8988T (cell line): ENCODE measurements around the gene RPAP3.

Experiments
- DNase-seq: peaks from one replicate; pipeline ENCODE4 v3.0.0; 2011

The RPAP3 gene, protein sequence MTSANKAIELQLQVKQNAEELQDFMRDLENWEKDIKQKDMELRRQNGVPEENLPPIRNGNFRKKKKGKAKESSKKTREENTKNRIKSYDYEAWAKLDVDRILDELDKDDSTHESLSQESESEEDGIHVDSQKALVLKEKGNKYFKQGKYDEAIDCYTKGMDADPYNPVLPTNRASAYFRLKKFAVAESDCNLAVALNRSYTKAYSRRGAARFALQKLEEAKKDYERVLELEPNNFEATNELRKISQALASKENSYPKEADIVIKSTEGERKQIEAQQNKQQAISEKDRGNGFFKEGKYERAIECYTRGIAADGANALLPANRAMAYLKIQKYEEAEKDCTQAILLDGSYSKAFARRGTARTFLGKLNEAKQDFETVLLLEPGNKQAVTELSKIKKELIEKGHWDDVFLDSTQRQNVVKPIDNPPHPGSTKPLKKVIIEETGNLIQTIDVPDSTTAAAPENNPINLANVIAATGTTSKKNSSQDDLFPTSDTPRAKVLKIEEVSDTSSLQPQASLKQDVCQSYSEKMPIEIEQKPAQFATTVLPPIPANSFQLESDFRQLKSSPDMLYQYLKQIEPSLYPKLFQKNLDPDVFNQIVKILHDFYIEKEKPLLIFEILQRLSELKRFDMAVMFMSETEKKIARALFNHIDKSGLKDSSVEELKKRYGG

DNA sequence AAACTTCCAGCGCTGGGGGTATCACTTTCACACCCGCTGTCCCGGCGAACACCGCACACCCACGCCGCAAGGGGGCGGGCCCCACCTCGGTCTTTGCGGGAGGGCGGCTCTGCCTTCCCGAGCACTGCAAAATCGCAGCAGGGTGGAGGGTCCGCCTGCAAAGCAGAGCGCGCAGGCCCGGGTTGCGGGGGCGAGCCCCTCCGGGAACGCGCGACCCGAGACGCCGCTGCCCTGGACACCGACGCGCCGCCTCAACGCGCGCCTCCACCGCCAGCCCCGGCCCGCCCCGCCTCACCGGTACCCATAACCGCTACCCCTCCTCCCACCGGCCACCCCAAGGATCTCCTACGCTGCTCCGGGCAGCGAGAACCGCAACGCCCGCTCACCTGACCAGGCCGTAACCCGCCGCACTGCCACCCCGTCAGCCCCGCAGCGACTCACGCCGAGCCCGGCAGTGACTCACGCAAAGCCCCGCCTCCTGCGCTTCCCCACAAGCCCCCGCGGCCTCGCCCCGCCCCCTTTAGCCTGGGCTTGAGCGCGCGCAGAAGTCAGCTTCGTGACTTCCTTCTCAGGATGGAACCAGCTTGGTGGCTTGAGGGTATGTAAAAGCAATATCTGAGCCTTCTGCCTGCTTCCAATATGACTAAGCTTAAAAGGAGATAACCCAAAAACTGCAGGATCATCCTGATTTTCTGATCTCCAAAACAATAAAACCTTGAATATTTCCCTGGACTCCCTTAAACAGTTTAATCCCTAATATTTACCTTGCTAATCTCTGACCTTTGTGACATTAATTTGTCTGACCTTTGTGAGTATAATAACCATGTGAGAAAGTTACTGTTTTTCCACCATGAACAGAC, at the start of gene RPAP3:
Gene RPAP3, minus strand, starts transcription at position 465 of the 860 bp plus-strand sequence. CDS start 3,190 bp downstream, outside the sequence.
- peak; percentile 81 for DNase-seq

DNA sequence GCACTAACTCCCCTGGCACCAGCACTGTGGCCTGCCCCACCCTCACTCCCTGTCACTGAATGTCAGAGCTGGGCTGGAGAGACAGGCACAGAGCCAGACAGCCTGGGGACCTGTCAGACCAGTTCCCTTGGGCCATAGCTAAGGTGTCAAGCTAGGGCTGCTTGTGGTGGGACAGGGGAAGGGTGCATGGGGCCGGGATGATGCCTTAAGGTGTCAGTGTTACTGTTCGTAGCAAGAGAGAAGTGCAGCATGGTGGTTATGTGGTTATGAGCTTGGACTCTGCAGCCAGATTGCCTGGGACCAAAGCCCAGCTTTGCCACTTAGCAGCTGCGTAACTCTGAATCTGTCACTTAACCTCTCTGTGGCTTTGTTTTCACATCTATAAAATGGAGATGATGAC, 49.1 kb upstream of the RPAP3 start:
- no peak for DNase-seq

DNA sequence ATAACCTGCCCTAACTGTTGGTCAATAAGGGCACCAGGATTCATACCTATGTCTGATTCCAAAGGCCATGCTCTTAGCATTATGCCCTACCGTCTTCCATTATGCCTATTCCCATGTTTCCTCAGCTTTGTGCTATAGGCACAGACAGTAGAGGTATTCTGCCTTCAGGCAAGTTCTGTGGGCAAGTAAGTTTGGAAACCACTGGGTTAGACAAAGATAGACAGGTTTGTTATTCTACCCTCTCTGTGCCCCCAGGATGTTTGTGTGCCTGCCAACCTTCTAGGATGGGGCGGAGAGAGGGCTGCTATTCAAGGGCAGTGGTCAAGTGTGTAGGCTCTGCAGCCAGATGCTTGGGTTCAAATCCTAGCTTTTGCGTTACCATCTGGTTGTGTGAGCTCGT, 48.3 kb upstream of the RPAP3 start:
- no peak for DNase-seq

DNA sequence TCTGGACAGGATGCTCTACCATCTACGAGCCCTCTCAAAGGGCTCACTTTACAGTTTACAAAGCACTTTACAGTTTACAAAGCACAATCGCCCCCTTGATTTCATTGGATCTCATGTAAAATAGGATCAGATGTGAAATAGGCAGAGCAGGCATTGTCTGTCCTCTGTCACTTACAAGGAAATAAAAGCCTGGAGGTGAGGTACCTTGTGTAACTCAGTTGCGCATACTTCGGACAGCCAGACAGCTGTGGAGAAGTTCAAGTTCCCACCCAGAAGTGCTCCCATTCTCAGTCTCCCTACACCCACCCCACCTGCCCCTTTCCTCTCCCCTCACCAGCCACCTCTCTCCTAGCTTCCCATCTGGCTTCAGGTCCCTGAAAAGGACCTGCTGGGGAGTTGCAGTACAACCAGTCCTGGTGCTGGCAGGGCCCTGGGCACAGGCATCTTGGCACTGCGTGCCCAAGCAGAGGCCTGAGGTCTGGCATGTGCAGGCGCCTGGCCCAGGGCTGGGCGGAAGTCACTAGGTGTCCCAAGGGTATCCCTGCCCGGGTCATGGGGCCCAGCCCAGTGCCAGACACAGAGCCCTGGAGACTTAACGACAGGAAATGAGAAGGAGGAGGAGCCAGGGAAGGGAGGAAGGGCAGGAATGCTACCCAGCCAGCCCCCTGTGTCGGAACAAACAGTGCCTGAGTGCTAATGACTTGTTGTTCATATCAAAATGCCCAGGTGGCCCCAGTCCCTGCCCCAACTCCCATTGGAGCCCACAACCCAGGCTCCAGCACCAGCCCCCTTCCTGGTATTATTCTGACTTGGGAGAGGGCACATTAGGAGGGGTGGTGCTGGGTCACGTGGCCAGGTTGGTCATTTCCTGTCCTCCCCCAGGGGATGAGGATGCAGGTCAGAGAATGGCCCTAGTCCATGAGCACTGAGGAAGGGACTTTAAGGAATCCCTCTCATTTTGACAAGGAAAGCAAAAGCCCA, 47.5 kb upstream of the RPAP3 start:
- DNase-seq: no peak

DNA sequence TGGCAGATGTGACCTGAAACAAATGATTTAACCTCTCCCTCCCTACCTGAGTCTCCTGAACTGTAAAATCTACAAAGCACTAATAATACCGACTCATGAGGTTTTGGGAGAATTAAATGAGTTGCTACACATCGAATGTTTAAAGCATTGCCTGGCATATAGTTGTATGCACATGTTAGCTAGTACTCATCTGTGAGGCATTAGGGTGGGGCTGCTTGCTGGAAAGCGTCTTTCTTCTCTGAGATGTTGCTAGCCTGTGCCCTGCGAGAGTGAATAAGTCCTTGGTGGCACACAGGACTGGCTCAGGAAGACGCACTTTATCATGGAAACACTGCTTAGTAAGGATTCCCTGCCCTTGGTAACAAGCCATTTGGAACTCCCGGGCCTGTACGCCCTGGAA, 46.7 kb upstream of the RPAP3 start:
- DNase-seq: no peak

DNA sequence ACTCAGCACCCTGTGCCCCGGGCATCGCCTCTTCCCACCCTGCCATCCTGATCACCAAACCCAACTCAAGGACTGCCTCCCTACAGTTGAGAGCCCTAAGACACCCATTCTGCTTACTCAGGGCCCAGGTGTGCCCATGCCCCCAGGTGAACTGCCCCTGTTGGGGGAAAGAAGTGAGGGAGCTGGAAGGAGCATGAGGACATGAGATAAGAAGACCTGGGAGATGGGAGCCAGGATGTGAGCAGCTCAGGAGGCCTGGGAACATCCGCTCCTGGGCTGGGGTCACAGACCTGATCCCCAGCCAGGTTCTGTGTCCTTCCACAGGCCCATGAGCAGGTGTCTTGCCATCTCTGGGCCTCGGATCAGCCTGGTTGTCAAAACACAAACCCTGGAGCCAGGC, 46.3 kb upstream of the RPAP3 start:
- no peak for DNase-seq

DNA sequence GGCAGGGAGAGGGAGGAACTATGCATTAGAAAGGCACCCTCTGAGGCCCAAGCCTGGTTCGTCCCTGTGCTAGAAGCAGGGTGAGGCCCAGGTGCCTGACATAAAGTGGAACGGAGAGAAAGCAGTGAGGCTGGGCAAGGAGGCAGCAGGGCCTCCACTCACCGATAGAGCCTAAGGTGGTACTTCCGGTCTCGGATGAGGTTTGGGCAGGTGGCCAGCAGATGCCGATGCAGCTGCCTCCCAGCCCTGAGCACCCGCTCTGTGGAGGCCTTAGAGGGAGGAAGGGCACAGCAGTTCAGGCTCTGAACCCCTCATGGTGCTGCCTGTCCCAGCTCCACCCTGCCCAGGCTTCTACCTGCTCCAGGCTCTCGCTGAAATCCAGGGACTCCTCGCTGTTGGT, 45.7 kb upstream of the RPAP3 start:
- no peak for DNase-seq

DNA sequence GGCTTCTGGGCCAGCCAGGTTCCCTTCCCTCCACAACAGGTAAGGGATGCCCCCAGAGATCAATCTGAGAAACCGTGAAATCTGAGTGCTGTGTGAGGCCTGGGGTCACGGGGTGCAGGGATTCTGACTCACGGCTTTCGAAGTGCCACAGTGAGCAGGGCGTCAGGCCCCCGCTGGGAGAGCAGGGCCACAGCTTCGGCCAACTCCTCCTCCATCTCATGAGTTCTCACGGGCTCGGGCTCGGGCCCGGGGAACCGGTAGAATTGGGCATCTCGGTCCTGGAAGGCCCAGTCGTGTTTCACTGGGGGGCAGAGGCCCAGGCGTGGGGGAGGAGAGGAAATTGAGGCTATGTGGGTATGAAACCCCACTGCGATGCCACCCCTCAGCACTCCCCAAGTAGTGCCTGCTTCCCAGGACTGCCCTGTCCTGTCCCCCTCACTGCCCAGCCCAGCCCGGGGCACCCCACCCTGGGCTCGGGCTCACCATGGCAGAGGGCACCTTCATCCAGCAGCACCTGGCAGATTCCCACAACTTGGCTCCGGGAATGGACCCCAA, 45.2 kb upstream of the RPAP3 start:
- no peak for DNase-seq

DNA sequence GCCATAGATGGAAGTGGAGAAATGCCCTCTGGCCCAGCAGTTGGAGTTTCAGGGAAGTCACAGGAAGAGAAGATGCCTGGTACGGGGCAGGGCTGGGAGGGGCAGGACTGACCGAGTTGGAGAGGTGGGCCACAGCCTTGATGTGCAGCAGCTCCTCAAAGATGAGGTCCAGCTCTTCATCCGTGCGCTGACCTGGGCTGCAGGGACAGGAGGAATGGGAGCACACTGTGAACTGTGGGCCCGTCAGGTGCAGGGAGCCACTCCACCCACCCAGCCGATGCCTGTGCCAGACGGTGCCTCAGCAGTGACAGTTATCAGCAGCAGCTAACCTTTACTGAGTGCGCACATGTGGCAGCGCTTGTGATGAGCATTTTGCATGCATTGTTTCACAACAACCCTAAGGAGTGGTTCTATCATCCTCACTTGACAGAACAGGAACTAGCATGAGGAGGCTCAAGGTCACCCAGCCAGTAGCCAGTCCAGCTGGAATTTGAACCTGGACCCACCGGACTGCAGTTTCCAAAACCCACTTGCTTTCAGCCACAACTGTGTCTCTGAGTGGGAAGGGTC, 44.5 kb upstream of the RPAP3 start:
- no peak for DNase-seq

DNA sequence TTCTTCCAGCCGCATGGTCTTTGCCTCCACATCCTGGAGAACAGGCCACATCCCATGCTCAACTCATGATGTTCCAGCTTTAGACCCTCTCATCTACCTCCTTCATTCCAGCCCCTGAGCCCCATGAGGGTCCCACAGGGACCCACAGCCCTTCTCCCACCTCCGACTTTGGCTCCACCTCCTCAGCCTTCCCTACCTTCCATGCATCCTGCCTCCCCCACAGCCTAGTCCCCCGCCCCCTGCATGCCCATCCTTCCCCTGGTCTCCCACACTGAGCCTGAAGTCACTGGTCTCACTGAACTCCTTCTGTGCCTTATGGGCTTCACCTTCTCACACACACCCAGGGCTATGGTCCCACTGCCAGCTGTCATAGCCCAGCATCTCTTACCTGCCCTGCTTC, 43.1 kb upstream of the RPAP3 start:
- no peak for DNase-seq

DNA sequence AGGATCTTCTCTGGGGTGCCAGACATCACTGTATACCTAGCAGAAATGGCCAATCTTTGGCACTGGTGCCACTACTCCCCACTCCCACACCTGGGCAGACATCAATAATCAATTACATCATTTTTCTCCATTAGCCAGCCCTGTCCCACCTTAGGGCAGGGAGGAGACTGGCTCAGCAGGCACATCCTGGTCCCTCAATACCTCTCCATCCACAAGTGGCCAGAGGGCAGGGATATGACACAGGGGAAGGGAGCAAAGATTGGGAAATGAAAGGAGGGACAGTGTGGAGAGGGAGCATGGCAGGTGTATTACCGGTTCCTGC, 42.6 kb upstream of the RPAP3 start:
- no peak for DNase-seq

DNA sequence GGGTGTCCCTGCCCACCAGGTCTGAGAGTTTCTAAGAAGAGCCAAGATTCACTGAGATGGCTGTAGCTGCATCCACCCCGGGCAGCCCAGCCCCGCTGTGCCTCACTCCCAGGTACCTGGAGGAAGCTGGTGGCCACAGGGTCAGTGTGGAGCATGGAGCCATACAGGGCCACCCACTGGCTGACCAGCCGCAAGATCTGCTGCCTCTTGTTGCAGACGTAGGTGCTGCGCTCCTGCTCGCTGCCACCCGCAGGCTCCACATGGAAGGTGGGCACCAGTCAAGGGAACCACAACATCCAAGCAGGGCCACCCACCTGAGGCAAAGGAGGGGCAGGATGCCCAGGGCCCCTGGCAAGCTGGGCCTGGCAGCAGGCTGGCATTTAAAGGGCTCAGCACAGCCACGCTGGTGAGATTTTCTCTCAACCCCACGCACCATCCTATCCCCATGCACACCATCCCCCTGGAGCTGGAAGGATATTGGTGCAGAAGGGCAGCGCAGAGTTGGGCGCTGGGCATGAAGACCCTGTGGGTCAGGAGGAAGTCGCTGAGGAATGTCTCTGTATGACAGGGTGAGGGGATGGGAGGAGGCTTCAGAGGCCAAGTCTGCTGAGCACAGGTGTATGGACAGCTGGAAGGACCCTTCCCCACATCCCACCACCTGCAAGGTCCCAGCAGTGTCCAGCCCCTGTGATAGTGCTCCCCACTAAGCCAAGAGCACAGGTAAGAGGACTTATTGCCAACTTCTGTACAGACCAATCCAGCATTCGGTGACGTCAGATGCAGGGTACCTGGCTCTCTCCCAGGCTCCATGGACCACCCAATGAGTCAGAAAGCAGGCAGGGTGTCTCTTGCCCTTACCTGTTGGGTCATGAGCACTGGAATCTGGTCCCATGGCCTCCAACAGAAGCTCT, 42.0 kb upstream of the RPAP3 start:
- DNase-seq: no peak

DNA sequence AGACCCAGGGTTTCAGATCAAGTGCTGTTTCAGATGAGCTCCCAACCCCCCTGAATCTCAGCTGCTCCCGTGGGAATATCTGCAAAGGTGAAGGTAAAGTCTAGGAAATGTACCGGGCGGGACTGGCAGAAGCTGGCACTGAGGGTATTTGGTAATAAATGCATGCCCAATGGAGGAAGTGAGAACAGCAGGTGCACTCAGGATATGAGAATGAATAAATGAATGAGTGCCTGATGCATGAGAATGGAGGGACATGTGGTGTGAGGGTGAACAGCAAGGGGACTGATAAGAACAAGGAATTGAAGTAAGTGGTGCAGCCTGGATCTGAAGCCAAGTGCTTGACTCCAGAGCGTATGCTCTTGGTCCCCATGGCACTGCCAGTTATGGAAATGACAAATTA, 41.3 kb upstream of the RPAP3 start:
- DNase-seq: no peak

DNA sequence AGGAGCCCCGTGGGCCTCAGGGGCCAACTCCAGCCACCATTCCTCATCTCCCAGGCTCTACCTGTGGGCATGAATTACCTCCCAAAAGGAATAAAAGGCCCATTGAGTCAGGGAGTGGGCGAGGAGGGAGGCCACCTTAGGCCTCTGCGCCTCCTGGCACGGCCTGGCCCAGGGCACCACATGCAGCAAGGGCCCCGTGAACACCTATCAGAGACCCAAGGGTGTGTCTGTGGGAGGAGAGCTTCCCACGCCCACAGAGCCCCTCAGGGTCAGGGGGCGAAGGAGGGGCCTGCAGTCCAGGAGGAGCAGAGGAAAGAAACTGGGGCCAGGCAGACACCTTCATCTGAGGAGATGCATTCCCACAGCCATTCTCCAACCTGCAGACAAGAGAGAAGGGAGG, 40.7 kb upstream of the RPAP3 start:
- no peak for DNase-seq

DNA sequence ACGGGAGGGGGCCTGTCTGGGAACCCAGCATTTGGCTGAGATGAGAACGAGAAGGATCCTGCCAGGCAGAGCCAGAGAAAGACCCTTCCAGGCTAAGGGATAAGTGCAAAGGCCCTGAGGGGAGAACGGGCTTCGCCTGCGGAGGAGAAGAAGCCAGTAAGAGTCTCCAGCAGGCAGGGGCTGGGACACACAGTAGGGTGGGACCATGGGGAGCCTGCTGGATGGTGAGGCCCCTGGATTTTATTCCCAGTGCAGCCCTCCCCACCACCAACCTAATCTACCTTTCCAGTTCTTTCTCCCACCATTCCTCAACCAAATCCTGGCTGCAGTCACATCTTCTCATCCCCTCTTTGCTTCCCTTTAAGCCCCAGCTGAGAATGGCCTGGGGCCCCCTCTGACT, 40.2 kb upstream of the RPAP3 start:
- DNase-seq: no peak

DNA sequence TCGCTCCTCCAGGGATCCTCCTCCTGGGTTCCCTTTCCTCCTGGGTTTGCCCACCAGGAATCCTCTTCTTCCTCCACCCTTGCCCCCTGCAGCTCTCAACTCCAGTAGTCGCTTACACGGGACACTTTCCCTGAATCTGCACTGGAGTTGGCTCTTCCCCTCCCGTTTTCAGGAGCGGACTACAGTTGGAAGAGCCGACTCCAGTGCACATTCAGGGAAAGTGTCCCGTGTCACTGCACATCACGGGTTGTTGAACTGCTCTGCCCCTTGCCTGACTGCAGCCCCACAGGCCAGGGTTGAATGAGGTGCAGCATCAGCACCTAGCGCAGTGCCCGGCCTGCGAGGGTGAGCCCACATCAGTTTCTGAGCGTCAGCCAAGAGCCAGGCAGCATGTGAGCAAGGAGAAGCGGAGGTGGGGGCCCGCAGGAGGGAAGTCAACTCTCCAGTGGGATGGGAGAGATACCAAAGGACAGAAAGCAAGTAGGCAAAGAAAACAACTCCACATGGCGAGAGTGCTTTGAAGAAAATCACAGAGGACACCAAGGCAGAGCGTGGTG, 39.7 kb upstream of the RPAP3 start:
- DNase-seq: no peak

DNA sequence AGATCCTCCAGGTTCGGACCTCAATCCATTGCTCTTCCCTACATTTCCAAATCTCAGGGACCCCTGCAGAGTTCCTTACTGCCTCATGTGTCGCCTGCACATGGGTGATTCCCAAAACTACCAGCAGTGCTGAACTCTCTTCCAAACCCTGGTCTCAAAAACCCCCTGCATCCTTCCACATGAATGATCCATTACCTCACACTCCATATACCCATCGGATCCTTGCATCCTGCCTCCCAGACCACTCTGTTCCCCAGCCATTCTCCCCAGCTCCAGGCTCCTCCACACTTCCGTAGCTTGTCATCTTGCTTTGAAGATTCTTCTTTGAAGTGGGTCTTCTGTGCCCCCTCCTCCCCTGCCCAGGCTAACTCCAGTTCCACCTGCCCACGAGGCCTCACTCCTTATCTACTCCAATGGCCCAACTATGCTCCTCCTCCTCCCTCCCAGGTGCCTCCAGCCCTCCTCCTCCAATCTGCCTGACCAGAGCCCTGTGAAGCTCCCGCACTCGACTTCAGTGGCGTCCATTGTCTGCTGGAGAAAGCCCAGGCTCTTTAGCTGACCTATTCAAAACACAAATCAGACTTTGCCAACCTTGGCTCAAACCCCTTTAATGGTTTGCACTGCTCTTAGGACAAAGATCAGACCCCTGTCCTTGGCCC, 39.1 kb upstream of the RPAP3 start:
- DNase-seq: no peak

DNA sequence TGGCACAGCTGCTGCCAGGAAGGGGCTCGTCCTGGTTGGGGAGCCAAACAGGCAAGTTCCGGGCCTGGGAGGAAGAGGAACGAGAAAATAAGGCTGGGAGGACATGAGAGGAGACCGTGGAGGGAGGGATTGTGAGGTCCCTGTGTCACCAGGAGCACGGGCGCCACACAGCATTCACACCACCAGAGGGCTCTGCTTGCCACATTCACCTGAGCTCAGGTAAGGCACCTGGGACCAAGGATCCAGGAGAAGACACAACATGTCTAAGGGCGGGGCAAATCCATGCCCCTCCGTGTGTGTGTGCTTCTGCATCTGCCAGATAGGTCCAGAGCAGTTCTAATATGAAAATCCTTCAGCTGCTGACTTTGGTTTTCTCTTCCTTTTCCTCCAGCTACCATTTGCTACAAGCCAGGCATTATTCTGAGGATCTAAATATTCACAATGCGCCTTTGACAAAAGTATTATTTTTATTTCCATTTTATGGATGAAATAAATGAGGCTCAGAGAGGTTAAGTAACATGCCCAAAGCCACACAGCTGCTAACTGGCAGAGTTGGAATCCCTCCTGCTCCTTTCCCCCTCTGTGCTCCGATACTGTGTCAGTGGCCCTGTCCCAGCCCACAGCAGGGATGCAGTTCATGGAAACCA, 38.3 kb upstream of the RPAP3 start:
- DNase-seq: no peak

DNA sequence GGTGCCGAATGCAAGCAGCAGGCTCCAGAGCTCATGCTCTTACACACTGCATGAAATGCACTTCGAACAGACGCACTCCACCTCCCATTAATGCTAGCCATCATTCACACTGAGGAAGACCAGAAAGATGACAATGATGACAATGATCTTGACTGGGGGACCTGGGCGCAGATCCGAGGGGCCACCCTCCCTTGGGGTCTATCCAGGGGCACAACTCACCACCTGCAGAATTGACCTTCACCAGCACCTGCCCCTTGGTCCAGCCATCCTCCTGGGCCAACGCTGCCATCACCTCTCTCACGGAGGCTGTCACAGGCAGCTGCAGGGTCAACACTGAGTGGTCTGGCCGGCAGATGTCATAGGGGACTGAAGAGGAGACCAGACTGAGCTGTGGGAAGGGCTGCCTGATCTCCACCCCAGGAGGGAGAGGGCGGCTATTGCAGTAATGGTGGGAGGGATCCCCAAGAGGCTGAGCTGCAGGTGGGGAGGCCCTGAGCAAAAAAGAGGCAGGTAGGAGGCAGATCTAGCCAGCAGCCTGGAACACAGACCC, 37.6 kb upstream of the RPAP3 start:
- no peak for DNase-seq
